Spleen (tissue), 7 donors: Measurements from ENCODE around the gene ZBTB34.
A peak's percentile ranks its signal among the peaks of the same experiment; 100 is the strongest.

ENCODE experiments used
- CTCF ChIP-seq, 11 experiments: fragments of 200-600 bp in 7 of 11; fragments of 450-650 bp in 4 of 11; sonication (generic) in 4 of 11; IDR thresholded peaks in 8 of 11; conservative IDR thresholded peaks in 3 of 11; 1 replicate in 7 of 11; 2 replicates in 4 of 11; pipeline versions ENCODE4 v1.4.0 to v1.8.0; 2016 to 2021; ENCODE audit warnings: antibody characterized with exemption in 11 of 11, inconsistent platforms in 4 of 11, mild to moderate bottlenecking in 1 of 11
- POLR2A ChIP-seq, 3 donors: fragments of 450-650 bp; IDR thresholded peaks; one replicate each; pipeline ENCODE4 v1.5.1; 2017; ENCODE audit warnings: antibody characterized with exemption in 3 of 3, mild to moderate bottlenecking in 1 of 3
- donor health status: DM: no; HTN: no; CAD: no; lungs with moderate emphysema.
- donor health status: DM: no; HTN: no; CAD: no.
- donor health status: DM: no; HTN: no; CAD: no.

GRCh38 chr9:126860077-126860756 is at the start of gene ZBTB34:
- TF ChIP-seq CTCF (IDR thresholded peaks at IDR 0.05 in 8 of 11, conservative IDR thresholded peaks at IDR 0.05 in 3 of 11) (peak; percentile 98 to 100 (median 99)), POLR2A (IDR thresholded peaks at IDR 0.05) (peak in 1 of 3 donors; percentile 32)
